OCI-M2 (cell line): ENCODE results near the gene CDH23.

Experiments used
- DNase-seq: peaks from one replicate; lab custom pipeline; 2025; ENCODE audit not compliant: unreplicated experiment; lab: John Stamatoyannopoulos, UW

The CDH23 gene

DNA sequence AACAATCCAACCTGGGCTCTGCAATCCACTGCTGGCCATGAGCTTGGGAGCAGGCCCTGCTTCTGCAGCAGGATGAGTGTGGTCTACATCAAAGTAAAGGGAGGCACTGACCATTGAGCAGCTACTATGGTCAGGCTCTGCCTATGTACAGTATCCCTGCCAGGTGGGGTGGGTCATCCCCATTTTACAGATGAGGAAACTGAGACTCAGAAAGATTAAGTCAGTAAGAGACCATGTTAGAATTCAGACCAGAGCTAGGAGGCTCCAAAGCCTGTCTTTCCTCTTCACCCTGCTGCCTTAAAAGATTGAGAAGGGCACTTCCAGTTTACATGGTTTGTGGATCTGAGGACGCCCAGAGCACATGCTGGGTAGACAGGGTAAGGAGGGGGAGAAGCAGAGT lies 27.1 kb upstream of the CDH23 start:
- no peak for DNase-seq

DNA sequence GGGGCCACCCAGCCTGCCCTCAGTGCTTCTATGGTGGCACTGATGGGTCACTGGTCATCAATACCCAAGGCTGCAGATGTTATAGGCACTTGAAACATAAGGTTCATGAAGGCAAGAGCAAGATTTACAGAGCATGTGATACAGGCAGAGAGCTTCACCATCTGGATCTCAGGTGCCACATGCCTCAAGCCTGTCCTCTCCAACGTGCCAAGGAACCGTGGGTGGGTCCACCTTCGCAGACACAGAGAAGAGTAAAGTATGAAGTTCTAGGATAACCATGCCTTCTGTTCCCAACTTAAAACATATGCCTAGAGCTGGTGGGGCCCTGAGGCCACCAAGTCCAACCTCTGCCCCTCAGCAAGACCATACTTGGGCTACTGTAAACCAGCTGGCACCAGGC lies 26.7 kb upstream of the CDH23 start:
- DNase-seq: no peak

GRCh38 chr10:71371750-71372166 lies 25.0 kb upstream of the CDH23 start:
- no peak for DNase-seq

GRCh38 chr10:71372882-71373495 lies 23.7 kb upstream of the CDH23 start:
- DNase-seq: no peak

GRCh38 chr10:71374481-71375233 lies 22.1 kb upstream of the CDH23 start:
- no peak for DNase-seq

GRCh38 chr10:71375952-71376351 lies 20.8 kb upstream of the CDH23 start:
- DNase-seq: no peak

DNA sequence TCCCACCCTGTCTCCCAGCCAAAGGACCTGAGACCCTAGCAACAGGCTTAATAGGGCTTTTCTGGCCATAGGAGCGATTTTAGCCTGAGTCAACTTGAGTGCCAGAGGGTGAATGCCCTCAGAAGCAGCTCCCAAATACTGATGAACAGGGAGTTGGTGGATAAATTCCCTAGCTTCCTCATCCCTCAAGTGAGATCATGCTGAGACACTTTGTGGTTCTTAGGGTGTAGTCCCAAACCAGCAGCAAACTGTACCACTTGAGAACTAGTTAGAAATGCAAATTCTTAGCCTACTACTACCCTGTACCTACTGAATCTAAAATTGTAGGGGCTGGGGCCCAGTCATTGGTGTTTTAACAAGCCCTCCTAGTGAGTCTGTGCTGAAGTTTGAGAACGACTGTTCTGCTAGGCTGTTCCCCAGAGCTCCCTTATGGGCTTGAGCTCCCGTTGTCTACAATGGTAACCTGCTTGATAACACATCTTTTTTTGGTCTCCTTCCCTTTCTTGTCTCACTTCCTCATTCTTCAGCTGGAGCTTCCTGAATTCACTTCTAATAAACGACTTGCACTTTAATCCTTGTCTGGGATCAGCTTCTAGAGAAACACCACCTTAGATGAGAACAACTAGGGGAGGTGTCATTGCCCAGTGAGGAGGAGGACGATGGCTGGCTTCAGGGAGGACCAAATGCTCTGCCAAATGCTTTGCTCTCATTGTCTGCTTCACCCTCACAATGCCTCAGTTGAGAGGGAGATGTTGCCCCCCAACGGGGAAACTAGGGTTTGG lies 18.2 kb upstream of the CDH23 start:
- peak; percentile 7 for DNase-seq

DNA sequence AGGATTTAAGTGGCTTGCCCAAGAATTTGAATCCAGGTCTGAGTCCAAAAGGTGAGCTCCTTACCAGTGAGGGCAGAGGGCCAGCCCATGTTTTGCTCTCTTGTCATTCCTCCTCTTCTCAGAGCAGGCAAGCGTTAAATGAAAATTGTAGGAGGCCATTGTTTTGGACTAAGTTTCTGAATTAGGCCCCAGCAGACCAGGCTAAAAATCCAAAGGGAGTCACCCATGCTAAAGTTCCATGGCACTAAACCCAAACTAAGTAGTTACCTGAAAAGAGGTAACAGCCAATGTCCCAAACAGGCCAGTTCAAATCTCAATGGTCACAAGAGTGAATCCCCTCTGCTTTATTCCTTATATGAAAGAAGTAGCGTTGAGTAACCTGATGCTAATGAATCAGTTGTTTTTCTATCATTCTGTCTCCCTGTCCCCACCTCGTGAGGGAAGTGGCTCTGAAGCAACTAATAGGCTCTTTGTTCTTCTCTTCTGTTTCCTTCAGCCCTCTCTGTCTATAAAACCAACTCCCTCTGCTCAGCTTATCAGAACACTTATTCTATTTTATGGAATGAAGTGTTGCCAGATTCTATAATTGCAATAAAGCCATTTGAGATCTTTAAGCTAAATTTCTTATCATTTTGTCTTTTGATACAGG lies 17.5 kb upstream of the CDH23 start:
- DNase-seq: no peak

- no peak for DNase-seq
Measured at GRCh38 chr10:71380841-71381240, 15.9 kb upstream of the CDH23 start.

- DNase-seq: no peak
Measured at GRCh38 chr10:71381611-71382010, 15.1 kb upstream of the CDH23 start.

GRCh38 chr10:71382028-71382427 lies 14.7 kb upstream of the CDH23 start:
- DNase-seq: no peak

DNA sequence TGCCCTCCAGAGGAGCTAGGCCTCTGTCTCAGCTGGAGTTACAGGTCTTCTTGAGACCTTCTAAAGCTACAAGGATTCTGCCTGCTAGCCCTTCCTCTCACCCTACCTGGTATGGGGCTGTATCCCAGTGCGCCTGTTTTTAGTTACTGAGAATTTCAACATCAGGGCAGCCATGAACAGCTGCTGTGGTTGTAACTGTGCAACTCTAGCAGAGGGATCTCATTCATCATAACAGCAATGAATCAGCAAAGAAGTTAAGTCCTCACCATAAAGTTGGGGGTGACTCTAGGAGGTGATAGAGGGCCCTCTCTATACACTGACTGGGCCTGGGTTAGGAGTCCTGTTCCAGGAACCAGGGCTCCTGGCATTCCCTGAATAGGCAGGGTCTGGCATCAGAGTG lies 14.0 kb upstream of the CDH23 start:
- no peak for DNase-seq

- DNase-seq: no peak
Measured at GRCh38 chr10:71383972-71384687, 12.6 kb upstream of the CDH23 start.

GRCh38 chr10:71388171-71388570 lies 8.5 kb upstream of the CDH23 start:
- DNase-seq: no peak

DNA sequence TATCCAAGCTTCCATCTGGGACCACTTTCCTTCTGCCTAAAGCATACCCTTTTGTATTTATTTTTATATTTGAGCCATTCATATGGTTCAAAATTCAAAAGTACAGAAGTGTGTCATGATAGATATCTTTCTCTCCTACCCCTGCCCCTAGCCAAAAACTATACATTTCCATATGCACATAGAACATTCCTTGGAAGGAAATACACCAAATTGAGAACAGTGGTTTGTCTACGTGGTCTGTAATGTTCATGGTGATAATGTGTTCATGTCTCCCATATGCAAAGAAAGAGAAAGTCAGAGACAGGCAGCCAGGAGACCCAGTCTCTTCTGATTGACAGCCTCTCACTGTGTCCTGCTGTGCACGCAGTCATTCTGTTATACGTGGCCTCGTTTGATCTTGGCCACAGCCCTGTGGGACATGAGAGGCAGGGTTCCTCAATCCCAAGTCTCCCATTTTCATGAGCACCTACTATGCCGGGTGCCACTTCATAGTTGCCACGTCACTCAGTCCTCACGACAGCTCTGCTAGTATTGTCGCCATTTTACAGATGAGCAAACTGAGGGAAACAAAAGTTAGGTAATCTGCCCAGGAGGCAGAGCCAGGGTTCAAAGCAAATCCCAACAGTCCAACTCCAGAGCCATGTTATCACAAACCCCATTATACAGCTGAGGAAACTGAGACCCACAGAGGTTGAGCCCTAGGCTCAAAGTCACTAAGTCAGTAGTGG lies 8.0 kb upstream of the CDH23 start:
- no peak for DNase-seq

- no peak for DNase-seq
Measured at GRCh38 chr10:71389768-71390460, 6.8 kb upstream of the CDH23 start.

DNA sequence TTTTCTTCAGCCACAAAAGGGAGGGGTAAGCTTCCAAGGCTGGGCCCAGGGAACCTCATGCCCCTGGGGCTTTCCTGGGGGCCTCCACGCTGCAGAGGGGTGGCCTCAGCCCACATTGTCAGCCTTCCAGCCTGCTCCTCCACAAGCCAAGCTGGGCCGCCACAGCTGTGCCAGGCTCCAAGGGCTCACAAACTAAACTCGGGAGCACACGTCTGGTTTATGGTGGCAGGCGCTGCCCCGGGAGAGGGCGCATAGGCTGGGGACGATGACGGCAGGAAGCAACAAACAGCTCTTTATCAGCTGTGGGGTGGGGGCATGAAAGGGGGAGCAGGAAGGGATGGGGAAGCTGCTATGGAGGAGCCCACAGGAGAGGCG lies 6.3 kb upstream of the CDH23 start:
- no peak for DNase-seq

- DNase-seq: no peak
Measured at GRCh38 chr10:71390921-71391690, 5.6 kb upstream of the CDH23 start.

DNA sequence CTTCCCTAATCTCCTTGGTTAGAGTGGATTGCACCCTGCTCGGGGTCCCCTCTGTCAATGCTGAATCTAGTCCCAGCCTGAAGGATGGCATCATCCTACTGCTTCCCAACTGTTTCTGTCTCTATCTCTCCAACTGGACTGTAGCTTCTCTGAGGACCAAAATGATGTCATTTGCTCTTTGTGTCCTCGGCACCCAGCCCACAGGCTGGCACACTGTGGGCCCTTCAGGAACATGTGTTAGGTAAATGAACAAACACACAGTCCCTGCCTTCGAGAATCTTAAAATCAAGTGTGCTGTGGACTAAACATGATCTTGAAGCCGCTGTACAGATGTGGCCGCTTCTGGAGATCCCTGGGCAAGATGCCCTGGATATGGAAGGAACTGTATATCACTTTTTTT lies 5.0 kb upstream of the CDH23 start:
- no peak for DNase-seq
